Osteocyte (in vitro differentiated cells): ENCODE data around the gene SCGB2A2. TPM values are rescaled to one million over a fixed set of nuclear protein-coding genes. Genes with fewer than 3 reads are reported as not detected.

Experiments
- DNase-seq: peaks from one replicate; pipeline ENCODE4 v3.0.0; 2021; ENCODE audit warnings: mixed read lengths; ENCODE audit not compliant: unreplicated experiment; ENCODE audit errors: extremely low spot score
- H3K27ac Mint-ChIP-seq: one replicate; pipeline ENCODE4 v1.8.0; 2021; ENCODE audit warnings: mild to moderate bottlenecking, mixed read lengths; ENCODE audit not compliant: unreplicated experiment
- H3K27me3 Mint-ChIP-seq: one replicate; pipeline ENCODE4 v1.8.0; 2021; ENCODE audit warnings: mixed read lengths; ENCODE audit not compliant: unreplicated experiment
- H3K36me3 Mint-ChIP-seq: one replicate; pipeline ENCODE4 v1.8.0; 2021; ENCODE audit warnings: mixed read lengths; ENCODE audit not compliant: unreplicated experiment
- H3K4me1 Mint-ChIP-seq: one replicate; pipeline ENCODE4 v1.8.0; 2021; ENCODE audit warnings: mixed read lengths; ENCODE audit not compliant: unreplicated experiment
- H3K4me3 Mint-ChIP-seq: one replicate; pipeline ENCODE4 v1.8.0; 2021; ENCODE audit warnings: mild to moderate bottlenecking, moderate library complexity, mixed read lengths; ENCODE audit not compliant: unreplicated experiment
- H3K9me3 Mint-ChIP-seq: one replicate; pipeline ENCODE4 v1.8.0; 2021; ENCODE audit warnings: mixed read lengths; ENCODE audit not compliant: unreplicated experiment
- total RNA-seq: library from RNA; stranded (reverse); gene quantifications from 2 replicates; pipeline ENCODE4 v1.2.1, GENCODE V29; 2021
- TF ChIP-seq, protein P1 (sequence below): fragments of 200-600 bp; sonication (generic); IDR thresholded peaks from 2 replicates; pipeline ENCODE4 v1.5.0; 2021; ENCODE audit warnings: antibody characterized with exemption, mild to moderate bottlenecking, moderate library complexity

SCGB2A2 gene
- total RNA-seq, 1 donor from 2014 or later: not detected

DNA sequence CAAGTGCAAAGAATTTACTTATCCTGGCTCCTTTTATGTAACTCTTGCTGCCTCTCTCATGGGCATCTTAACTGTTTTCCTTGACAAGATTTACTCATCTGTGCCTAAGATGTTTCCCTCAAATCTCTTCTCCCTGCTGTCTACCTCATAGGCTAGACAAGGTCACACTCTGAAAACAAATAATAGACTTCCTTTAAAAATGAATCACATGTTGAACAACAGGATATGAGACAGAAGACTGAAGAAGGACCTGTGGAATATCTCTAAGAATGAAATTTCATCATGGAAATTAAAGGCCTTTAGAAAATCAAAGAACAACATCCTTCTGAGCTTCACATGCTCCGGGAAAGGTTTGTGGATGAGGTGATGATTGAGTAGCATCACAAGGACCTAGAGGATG, 6.0 kb upstream of the SCGB2A2 start:
- H3K27me3 Mint-ChIP-seq: peaks cover 47% of the 10 kb centered on the region
- no peaks in the 10 kb centered on the region for H3K36me3 Mint-ChIP-seq
- no peaks in the 10 kb centered on the region for H3K4me1 Mint-ChIP-seq
- TF ChIP-seq, protein P1, sequence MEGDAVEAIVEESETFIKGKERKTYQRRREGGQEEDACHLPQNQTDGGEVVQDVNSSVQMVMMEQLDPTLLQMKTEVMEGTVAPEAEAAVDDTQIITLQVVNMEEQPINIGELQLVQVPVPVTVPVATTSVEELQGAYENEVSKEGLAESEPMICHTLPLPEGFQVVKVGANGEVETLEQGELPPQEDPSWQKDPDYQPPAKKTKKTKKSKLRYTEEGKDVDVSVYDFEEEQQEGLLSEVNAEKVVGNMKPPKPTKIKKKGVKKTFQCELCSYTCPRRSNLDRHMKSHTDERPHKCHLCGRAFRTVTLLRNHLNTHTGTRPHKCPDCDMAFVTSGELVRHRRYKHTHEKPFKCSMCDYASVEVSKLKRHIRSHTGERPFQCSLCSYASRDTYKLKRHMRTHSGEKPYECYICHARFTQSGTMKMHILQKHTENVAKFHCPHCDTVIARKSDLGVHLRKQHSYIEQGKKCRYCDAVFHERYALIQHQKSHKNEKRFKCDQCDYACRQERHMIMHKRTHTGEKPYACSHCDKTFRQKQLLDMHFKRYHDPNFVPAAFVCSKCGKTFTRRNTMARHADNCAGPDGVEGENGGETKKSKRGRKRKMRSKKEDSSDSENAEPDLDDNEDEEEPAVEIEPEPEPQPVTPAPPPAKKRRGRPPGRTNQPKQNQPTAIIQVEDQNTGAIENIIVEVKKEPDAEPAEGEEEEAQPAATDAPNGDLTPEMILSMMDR: no peak
- H3K27ac Mint-ChIP-seq: no peak overlapping the region
- DNase-seq: no peak
- no peaks in the 10 kb centered on the region for H3K9me3 Mint-ChIP-seq
- no peak overlapping the region for H3K4me3 Mint-ChIP-seq

DNA sequence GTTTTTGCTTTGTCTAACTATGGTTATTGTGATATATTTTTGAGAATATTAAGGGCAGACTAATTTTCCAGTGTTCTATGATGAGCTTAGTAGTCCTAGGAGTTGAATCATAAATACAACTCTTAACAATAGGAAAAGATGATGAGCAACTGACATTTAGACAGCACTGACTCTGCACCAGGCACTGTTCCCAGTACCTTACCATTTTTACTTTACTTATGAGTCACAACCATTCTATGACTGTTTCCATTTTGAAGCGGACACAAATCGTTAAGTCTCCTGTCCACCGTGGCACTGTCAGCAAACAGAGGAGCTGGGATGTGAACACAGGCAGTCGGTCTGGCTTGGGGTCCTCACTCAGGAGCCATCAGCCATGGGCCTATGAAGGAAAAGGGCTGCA, 3.4 kb upstream of the SCGB2A2 start:
- TF ChIP-seq, protein P1: no peak
- H3K27ac Mint-ChIP-seq: no peak overlapping the region
- no peaks in the 10 kb centered on the region for H3K9me3 Mint-ChIP-seq
- no peak for DNase-seq
- H3K36me3 Mint-ChIP-seq: no peaks in the 10 kb centered on the region
- no peak overlapping the region for H3K4me3 Mint-ChIP-seq
- H3K4me1 Mint-ChIP-seq: no peaks in the 10 kb centered on the region
- H3K27me3 Mint-ChIP-seq: peaks cover 47% of the 10 kb centered on the region

DNA sequence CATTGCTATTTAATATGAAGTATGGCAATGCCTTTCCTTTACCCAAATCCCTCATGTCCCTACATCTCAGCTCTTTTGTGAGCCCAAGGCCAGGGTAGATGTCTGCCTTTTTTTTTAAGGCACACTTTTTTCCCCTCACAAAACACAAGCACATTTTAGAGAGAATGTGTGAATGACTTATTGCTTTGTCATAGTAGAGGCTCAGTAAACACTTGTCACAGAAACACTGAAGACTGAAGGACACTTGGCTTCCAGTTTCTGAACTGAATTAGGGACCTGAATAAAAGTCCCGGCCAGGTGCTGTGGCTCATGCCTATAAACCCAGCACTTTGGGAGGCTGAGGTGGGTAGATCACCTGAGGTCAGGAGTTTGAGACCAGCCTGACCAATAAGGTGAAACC, 2.9 kb upstream of the SCGB2A2 start:
- Mint-ChIP-seq H3K4me3 (no peak overlapping the region), H3K9me3 (no peaks in the 10 kb centered on the region), H3K27me3 (peaks cover 45% of the 10 kb centered on the region), H3K27ac (no peak overlapping the region), H3K36me3 (no peaks in the 10 kb centered on the region), H3K4me1 (no peaks in the 10 kb centered on the region)
- TF ChIP-seq, protein P1: no peak
- no peak for DNase-seq

DNA sequence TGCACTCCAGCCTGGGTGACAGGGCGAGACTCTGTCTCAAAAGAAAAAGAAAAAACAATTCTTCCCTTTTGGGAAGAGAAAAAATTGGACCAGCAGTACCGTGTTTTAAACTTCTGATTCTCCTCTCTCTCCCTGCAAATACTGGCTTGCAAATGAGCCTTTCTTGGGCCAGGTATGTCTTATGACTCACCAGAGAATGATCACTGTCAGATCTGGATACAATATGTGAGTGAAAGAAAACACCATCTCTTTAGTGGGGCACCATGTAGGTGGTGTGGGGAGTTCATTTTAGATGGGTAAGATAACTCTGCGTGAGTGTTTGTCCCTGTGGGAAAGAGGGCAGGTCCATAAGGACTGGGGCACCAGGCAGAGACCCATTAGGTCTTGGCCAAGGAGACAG, 2.4 kb upstream of the SCGB2A2 start:
- Mint-ChIP-seq H3K4me1 (no peaks in the 10 kb centered on the region), H3K27me3 (peaks cover 51% of the 10 kb centered on the region), H3K4me3 (no peak overlapping the region), H3K9me3 (no peaks in the 10 kb centered on the region), H3K36me3 (no peaks in the 10 kb centered on the region), H3K27ac (no peak overlapping the region)
- DNase-seq: no peak
- TF ChIP-seq, protein P1: no peak

DNA sequence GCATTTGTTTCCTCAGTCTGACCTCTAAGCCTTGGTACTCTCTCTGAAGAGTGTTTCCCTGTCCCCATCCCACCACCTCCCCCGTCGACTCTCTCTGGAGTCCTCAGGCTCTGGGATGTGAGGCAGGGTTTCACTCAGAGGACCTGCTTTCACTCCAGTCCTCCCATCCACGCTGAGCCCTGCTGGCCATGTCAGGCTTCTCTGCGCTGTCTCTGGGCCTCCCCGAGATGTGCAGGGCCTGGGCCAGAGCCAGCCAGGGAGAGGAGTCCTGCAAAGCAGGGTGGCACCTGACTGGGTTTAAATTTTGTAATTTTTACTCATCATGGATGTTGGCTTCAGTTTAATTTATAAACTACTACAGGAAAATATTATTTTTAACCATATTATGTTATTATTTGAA, 3.3 kb downstream of the SCGB2A2 start:
- H3K36me3 Mint-ChIP-seq: no peaks in the 10 kb centered on the region
- H3K27ac Mint-ChIP-seq: no peak overlapping the region
- DNase-seq: no peak
- peaks cover 37% of the 10 kb centered on the region for H3K27me3 Mint-ChIP-seq
- no peaks in the 10 kb centered on the region for H3K9me3 Mint-ChIP-seq
- TF ChIP-seq, protein P1: no peak
- H3K4me1 Mint-ChIP-seq: no peaks in the 10 kb centered on the region
- no peak overlapping the region for H3K4me3 Mint-ChIP-seq
